ENCODE data around the gene DOK4.

Gene DOK4

DNA sequence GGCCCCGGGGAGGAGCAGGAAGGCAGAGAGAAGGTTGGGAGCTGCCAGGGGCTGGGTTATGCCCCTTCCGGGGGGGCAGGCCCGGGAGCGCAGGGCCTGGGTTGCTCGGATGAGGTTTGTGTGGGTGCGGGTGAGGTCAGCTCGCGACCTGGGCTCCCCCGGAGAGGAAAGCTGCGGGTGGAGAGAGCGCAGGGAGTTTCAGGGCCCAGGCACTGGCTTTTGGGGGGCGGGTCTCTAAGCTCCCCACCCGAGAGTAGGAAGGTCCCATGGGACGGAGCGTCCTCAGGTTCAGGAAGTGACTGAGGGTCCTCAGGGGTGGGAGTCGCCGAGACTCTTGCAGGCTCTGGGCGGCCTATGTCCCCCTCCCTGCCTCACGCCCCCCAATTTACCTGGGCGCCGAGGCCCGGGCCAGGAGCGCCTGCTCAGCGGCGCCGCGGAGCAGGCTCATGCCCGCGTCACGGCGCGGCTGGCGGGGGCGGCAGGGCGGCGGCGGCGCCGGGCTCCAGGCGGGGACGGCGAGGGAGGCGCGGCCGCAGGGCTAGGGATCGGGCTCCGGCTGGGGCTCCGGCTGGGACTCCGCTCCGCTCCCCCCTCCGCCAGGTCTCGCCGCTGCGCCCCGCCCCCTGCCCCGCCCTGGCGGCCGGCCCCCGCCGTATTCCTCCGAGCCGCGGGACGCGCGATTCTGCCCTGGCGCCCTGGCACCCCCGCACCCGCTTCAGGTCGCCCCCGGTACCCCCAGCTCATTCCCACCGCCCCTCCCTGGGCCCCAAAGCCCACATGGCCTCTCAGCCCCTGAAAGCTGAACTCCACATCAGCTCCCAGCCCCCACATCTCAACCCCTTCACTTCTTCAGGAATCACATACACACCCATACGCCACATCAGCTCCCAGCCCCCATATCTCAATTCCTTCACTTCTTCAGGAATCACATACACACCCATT is at the start of gene DOK4:
Gene DOK4, minus strand, starts transcription at position 578 of the 942 bp plus-strand sequence. CDS start 6,986 bp downstream, outside the sequence.
- peak within 1 kb of the TSS; percentile 47 to 75 (median 59) for H3K4me3 ChIP-seq
- peak within 1 kb of the TSS; percentile 6 to 93 (median 81) for H3K27ac ChIP-seq

DNA sequence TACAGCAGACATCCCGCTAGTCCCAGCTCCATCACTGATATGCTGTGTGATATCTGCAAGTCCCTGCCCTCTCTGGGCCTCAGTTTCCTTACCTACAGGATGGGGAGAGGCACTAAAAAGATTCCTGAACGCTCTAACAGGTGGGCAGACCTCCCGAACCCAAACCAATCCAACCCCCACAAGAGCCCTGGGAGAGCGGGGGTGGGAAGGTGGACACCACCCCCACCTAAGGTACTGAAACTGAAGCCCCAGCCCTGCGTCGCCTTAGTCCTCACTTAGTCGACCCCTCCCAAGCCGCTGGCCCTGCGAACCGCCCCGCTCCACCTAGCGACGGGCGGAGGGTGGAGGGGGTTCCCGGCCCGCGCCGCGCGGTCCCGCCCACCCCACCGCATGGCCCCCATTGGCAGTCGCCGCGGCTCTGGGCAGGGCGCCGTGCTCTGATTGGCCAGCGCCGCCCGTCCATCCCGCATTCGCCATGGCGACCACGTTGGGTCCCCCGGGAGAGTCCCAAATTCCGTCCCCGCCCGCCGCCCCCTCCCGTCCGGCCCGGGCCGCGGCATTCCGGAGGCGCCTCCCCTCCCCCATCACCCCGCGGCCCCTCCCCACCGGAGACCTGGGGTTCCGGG is 49.5 kb upstream of the DOK4 start:
- peak overlapping the region; percentile 45 to 98 (median 90) for H3K27ac ChIP-seq
- H3K4me3 ChIP-seq, result peak overlapping the region; percentile 57 to 94 (median 76)

GRCh38 chr16:57534881-57535658 is 48.8 kb upstream of the DOK4 start:
- peak overlapping the region; percentile 57 to 94 (median 76) for H3K4me3 ChIP-seq
- peak overlapping the region in 19 of 21 experiments; percentile 82 to 98 (median 90) for H3K27ac ChIP-seq

GRCh38 chr16:57534337-57534880 is 48.1 kb upstream of the DOK4 start:
- H3K4me3 ChIP-seq, result no peak overlapping the region

DNA sequence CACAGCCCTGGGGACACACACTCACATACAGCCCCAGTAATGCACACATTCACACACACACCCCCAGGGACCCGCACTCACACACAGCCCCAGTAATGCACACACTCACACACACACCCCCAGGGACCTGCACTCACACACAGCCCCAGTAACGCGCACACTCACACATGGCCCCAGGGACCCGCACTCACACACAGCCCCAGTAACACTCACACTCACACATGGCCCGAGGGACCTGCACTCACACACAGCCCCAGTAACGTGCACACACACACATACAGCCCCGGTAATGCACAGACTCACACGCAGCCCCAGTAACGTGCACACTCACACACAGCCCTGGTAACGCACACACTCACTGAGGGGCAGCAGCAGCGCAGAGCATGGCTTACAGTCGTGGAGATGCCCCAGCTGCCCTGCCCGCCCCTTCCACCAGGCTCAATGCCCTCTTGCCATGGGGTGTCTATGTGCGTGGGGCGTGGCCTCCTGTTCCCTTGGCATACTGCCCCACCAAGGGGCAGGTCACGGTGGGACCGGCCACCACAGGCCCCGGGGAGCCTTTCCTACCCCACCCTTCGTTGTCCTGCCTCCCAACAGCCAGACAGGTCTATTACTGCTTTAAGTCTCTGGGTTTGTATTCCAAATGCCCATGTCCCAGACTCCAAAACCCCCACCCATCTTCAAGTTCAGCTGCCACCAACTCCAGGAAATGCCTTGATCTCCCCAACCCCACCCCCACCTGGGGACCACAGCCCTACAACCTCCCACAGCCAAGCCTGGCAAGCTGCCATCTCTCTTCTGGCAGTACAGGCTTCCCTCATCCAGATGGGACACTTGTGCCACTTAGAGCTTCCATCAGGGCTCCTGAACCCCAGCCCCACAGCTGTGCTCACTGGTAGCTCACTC is 47.4 kb upstream of the DOK4 start:
- H3K27ac ChIP-seq, result peak overlapping the region in 12 of 21 experiments; percentile 9 to 80 (median 46)
- no peak overlapping the region for H3K4me3 ChIP-seq

More at GRCh38 chr16:57534337-57534880, 48.1 kb upstream of the DOK4 start:
- peak overlapping the region in 8 of 21 experiments; percentile 32 to 98 (median 82) for H3K27ac ChIP-seq

GRCh38 chr16:57532266-57532625 is 46.0 kb upstream of the DOK4 start:
- Histone ChIP-seq H3K4me3 (no peak overlapping the region), H3K27ac (peak overlapping the region in 1 of 21 experiments; percentile 46)

DNA sequence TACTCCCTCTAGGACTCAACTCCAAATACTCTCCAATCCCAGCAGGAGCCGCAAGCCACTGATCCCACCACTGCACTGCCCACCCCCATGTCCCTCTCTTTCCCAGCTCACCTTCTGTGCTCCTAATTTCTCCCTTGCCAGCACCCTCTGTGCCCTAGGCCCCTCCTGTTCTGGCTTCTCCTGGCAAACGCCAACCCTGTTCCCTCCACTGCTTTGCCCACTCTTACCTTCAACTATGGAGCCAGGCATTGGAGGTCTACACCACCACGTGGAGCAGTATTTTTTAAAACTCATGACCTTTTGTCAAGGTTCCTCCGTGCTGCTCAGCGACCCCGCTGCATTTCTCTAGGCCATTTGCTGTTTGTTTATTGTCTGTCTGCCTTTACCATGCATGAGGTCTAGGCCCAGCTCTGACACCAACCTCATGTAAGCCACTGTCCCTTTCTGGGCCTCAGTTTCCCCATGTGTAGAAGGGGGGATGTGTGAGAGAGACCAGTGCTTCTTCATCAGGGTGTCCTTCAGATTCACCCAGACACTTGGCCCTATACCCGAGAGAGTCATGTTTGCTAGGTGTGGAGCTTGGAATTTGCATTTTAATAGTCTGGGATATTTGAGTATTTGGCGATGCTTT is 45.5 kb upstream of the DOK4 start:
- H3K27ac ChIP-seq, result no peak overlapping the region
- no peak overlapping the region for H3K4me3 ChIP-seq

DNA sequence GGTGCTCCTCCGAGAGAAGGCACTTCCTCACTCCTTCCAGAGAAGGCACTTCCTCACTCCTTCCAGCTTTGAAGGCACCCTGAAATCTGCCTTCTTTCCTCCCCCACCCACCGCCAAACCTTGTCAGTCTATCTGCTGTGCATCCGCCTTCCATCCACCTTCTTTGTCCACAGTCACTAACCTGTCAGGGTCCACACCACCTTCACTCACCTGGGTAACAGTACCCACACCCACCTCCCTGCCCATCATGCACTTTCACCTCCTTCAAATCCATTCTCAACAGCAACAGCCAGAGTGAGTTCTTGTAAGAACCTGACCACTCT is 44.9 kb upstream of the DOK4 start:
- peak overlapping the region in 1 of 21 experiments; percentile 34 for H3K27ac ChIP-seq
- no peak overlapping the region for H3K4me3 ChIP-seq

GRCh38 chr16:57530522-57531252 is 44.4 kb upstream of the DOK4 start:
- peak overlapping the region in 13 of 21 experiments; percentile 24 to 79 (median 68) for H3K27ac ChIP-seq
- H3K4me3 ChIP-seq, result no peak overlapping the region

- Histone ChIP-seq H3K4me3 (no peak overlapping the region), H3K27ac (peak overlapping the region in 13 of 21 experiments; percentile 24 to 79 (median 68))
Observed at GRCh38 chr16:57530104-57530521, 43.8 kb upstream of the DOK4 start.

GRCh38 chr16:57529391-57530103 is 43.3 kb upstream of the DOK4 start:
- Histone ChIP-seq H3K4me3 (no peak overlapping the region), H3K27ac (peak overlapping the region in 7 of 21 experiments; percentile 10 to 79 (median 74))

DNA sequence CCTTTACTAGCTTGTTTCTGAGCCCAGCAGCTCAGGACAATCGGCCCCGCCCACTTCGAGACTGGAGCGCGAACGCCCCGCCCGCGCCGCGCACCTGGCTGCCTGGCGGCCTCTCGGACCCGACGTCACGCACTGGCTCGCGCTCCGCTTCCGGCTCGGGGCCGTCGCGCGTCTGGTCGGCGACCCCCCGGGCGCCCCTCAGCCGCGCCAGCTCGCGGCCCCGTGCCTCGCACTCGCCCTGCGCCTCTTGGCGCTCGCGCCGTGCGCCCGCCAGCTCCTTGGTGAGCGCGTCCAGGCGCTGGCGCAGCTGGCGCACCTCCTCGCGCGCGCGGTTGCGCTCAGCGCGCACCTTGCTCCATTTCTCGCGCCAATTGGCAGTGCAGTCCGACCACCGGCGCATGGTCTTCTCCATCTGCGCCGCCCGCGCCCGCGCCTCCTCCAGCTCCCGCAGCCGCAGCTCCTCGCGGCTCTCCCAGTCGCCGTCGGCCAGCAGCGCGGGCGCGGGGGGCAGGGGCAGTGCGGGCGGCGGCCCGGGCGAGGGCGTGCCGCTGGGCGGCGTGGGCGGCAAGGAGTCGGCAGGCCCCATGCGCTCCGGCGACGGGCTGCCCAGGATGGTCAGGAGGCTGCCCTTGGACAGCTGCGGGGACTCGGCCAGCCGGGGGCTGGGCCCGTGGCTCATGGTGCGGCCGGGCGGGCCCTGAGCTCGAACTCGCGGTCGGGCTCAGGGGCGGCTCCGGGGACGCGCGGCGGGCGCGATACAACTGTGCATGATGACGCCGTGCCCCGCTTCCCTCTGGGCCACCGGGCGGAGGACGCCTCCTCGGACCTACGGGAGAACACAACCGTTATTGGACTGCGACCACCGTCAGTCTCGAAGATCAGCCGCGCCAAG is 42.5 kb upstream of the DOK4 start:
- H3K27ac ChIP-seq, result no peak overlapping the region
- peak overlapping the region in 2 of 7 experiments; percentile 6 to 19 for H3K4me3 ChIP-seq

GRCh38 chr16:57527610-57528360 is 41.5 kb upstream of the DOK4 start:
- no peak overlapping the region for H3K4me3 ChIP-seq
- no peak overlapping the region for H3K27ac ChIP-seq

DNA sequence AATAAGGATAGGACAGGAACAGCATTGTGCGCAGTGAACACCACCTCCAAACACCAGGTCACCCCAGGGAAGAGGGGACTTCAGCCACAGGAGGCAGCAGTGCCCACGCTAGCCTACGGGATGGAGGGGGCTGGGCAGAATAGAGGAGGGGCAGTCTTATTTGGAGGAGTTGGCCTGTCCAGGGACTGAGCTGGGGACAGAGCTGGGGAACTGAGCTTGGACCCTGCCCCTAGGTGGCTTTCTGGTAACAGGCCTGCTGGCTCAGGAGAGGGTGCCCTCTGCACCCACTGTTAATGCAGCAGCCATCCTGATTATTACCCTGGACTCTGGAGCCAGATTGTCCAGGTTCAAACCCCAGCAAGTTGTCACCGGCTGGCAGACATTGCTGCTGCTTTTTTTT is 40.7 kb upstream of the DOK4 start:
- H3K27ac ChIP-seq, result no peak overlapping the region

GRCh38 chr16:57526498-57526897 is 40.2 kb upstream of the DOK4 start:
- Histone ChIP-seq H3K27ac (no peak overlapping the region), H3K4me3 (no peak overlapping the region)

More for the DNA sequence above, 40.7 kb upstream of the DOK4 start:
- no peak overlapping the region for H3K4me3 ChIP-seq
